HEK293 (cell line): ENCODE results near the gene AP3D1.

Source experiments
- HOXD13 ChIP-seq: sonication (generic); formaldehyde crosslinking; IDR thresholded peaks from 2 replicates; pipeline ENCODE4 v1.8.0; 2022; ENCODE audit warnings: missing genetic modification reagents, borderline replicate concordance
- ZNF146 ChIP-seq: fragments of 450-650 bp; formaldehyde crosslinking; IDR thresholded peaks from 2 replicates; pipeline ENCODE4 v1.5.1; 2016; ENCODE audit warnings: missing biosample characterization, missing genetic modification characterization
- ZNF24 ChIP-seq: fragments of 450-650 bp; formaldehyde crosslinking; IDR thresholded peaks from 2 replicates; pipeline ENCODE4 v1.5.1; 2016; ENCODE audit warnings: missing biosample characterization, missing genetic modification characterization
- ZNF274 ChIP-seq, 2 experiments: fragments of 200-500 bp in 1 of 2; fragments of 450-650 bp in 1 of 2; sonication (Bioruptor generic) in 1 of 2; formaldehyde crosslinking in 1 of 2; IDR thresholded peaks; 2 replicates each; pipeline versions ENCODE4 v1.5.1 to v1.6.1; 2014 to 2016; ENCODE audit warnings: borderline replicate concordance in 1 of 2, inconsistent platforms in 1 of 2, low read length in 1 of 2, missing biosample characterization in 1 of 2, missing genetic modification characterization in 1 of 2
- ZNF629 ChIP-seq: fragments of 450-650 bp; formaldehyde crosslinking; IDR thresholded peaks from 2 replicates; pipeline ENCODE4 v1.5.1; 2017; ENCODE audit warnings: missing biosample characterization, missing genetic modification characterization
- TF ChIP-seq, protein P1 (sequence below): fragments of 450-650 bp; formaldehyde crosslinking; IDR thresholded peaks from 2 replicates; pipeline ENCODE4 v1.5.1; 2016; ENCODE audit warnings: missing biosample characterization, missing genetic modification characterization
- TF ChIP-seq, protein P2 (sequence below): fragments of 450-650 bp; formaldehyde crosslinking; IDR thresholded peaks from 2 replicates; pipeline ENCODE4 v1.5.1; 2016; ENCODE audit warnings: missing biosample characterization, missing genetic modification characterization
- TF ChIP-seq, protein P3 (sequence below): fragments of 450-650 bp; formaldehyde crosslinking; conservative IDR thresholded peaks from 2 replicates; pipeline ENCODE4 v1.5.1; 2016; ENCODE audit warnings: low read depth, missing biosample characterization, missing genetic modification characterization
- TF ChIP-seq, protein P4 (sequence below): fragments of 450-650 bp; formaldehyde crosslinking; IDR thresholded peaks from 2 replicates; pipeline ENCODE4; 2016; ENCODE audit warnings: missing biosample characterization, missing genetic modification characterization
- TF ChIP-seq, protein P5 (sequence below): fragments of 450-650 bp; formaldehyde crosslinking; IDR thresholded peaks from 2 replicates; pipeline ENCODE4 v1.5.1; 2017; ENCODE audit warnings: missing biosample characterization, mild to moderate bottlenecking, missing genetic modification characterization, moderate library complexity

DNA sequence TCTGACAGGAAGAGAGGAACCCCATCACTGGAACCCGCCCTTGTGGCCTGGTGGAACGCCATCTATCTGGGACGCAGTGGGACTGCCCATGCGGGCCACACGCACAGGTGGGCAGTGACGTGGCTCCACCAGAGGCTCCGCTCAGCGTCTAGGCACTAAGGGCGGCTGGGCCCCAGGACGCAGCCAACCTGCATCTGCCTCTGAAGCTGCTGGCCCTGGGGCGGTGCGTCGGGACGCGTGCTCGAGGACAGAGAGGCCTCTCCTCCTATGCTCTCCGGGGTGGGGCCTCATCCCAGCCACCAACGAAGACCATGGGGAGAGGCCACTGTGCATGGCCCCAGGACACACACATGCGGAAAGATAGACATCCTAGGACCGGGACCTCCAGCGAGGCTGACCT is 36.5 kb downstream of the AP3D1 start:
- TF ChIP-seq, protein P1, sequence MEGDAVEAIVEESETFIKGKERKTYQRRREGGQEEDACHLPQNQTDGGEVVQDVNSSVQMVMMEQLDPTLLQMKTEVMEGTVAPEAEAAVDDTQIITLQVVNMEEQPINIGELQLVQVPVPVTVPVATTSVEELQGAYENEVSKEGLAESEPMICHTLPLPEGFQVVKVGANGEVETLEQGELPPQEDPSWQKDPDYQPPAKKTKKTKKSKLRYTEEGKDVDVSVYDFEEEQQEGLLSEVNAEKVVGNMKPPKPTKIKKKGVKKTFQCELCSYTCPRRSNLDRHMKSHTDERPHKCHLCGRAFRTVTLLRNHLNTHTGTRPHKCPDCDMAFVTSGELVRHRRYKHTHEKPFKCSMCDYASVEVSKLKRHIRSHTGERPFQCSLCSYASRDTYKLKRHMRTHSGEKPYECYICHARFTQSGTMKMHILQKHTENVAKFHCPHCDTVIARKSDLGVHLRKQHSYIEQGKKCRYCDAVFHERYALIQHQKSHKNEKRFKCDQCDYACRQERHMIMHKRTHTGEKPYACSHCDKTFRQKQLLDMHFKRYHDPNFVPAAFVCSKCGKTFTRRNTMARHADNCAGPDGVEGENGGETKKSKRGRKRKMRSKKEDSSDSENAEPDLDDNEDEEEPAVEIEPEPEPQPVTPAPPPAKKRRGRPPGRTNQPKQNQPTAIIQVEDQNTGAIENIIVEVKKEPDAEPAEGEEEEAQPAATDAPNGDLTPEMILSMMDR (tag by site-specific recombination): no peak
- TF ChIP-seq, protein P2, sequence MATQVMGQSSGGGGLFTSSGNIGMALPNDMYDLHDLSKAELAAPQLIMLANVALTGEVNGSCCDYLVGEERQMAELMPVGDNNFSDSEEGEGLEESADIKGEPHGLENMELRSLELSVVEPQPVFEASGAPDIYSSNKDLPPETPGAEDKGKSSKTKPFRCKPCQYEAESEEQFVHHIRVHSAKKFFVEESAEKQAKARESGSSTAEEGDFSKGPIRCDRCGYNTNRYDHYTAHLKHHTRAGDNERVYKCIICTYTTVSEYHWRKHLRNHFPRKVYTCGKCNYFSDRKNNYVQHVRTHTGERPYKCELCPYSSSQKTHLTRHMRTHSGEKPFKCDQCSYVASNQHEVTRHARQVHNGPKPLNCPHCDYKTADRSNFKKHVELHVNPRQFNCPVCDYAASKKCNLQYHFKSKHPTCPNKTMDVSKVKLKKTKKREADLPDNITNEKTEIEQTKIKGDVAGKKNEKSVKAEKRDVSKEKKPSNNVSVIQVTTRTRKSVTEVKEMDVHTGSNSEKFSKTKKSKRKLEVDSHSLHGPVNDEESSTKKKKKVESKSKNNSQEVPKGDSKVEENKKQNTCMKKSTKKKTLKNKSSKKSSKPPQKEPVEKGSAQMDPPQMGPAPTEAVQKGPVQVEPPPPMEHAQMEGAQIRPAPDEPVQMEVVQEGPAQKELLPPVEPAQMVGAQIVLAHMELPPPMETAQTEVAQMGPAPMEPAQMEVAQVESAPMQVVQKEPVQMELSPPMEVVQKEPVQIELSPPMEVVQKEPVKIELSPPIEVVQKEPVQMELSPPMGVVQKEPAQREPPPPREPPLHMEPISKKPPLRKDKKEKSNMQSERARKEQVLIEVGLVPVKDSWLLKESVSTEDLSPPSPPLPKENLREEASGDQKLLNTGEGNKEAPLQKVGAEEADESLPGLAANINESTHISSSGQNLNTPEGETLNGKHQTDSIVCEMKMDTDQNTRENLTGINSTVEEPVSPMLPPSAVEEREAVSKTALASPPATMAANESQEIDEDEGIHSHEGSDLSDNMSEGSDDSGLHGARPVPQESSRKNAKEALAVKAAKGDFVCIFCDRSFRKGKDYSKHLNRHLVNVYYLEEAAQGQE: no peak
- TF ChIP-seq HOXD13 (CRISPR knock-in tag): no peak
- no peak for TF ChIP-seq ZNF629 (tag by site-specific recombination)
- no peak for TF ChIP-seq ZNF24
- TF ChIP-seq ZNF146: no peak
- TF ChIP-seq, protein P3, sequence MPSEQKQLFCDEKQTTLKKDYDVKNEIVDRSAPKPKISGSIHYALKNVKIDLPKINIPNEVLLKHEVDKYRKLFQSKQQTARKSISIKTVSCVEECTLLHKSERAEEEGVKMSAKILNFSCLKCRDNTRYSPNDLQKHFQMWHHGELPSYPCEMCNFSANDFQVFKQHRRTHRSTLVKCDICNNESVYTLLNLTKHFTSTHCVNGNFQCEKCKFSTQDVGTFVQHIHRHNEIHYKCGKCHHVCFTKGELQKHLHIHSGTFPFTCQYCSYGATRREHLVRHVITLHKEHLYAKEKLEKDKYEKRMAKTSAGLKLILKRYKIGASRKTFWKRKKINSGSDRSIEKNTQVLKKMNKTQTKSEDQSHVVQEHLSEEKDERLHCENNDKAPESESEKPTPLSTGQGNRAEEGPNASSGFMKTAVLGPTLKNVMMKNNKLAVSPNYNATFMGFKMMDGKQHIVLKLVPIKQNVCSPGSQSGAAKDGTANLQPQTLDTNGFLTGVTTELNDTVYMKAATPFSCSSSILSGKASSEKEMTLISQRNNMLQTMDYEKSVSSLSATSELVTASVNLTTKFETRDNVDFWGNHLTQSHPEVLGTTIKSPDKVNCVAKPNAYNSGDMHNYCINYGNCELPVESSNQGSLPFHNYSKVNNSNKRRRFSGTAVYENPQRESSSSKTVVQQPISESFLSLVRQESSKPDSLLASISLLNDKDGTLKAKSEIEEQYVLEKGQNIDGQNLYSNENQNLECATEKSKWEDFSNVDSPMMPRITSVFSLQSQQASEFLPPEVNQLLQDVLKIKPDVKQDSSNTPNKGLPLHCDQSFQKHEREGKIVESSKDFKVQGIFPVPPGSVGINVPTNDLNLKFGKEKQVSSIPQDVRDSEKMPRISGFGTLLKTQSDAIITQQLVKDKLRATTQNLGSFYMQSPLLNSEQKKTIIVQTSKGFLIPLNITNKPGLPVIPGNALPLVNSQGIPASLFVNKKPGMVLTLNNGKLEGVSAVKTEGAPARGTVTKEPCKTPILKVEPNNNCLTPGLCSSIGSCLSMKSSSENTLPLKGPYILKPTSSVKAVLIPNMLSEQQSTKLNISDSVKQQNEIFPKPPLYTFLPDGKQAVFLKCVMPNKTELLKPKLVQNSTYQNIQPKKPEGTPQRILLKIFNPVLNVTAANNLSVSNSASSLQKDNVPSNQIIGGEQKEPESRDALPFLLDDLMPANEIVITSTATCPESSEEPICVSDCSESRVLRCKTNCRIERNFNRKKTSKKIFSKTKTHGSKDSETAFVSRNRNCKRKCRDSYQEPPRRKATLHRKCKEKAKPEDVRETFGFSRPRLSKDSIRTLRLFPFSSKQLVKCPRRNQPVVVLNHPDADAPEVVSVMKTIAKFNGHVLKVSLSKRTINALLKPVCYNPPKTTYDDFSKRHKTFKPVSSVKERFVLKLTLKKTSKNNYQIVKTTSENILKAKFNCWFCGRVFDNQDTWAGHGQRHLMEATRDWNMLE (tag by site-specific recombination): no peak
- TF ChIP-seq, protein P4, sequence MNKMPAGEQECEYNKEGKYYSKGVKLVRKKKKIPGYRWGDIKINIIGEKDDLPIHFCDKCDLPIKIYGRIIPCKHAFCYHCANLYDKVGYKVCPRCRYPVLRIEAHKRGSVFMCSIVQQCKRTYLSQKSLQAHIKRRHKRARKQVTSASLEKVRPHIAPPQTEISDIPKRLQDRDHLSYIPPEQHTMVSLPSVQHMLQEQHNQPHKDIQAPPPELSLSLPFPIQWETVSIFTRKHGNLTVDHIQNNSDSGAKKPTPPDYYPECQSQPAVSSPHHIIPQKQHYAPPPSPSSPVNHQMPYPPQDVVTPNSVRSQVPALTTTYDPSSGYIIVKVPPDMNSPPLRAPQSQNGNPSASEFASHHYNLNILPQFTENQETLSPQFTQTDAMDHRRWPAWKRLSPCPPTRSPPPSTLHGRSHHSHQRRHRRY (tag by site-specific recombination): no peak
- no peak for TF ChIP-seq ZNF274 (IDR thresholded peaks at IDR 0.05; ENCODE audit: low read length)
- TF ChIP-seq ZNF274 (tag by site-specific recombination; IDR thresholded peaks at IDR 0.05; ENCODE audit: borderline replicate concordance): no peak
- TF ChIP-seq, protein P5, sequence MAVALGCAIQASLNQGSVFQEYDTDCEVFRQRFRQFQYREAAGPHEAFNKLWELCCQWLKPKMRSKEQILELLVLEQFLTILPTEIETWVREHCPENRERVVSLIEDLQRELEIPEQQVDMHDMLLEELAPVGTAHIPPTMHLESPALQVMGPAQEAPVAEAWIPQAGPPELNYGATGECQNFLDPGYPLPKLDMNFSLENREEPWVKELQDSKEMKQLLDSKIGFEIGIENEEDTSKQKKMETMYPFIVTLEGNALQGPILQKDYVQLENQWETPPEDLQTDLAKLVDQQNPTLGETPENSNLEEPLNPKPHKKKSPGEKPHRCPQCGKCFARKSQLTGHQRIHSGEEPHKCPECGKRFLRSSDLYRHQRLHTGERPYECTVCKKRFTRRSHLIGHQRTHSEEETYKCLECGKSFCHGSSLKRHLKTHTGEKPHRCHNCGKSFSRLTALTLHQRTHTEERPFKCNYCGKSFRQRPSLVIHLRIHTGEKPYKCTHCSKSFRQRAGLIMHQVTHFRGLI: no peak
